Measurements from ENCODE around the gene HPSE. TPM values are rescaled to one million over a fixed set of nuclear protein-coding genes. Genes with fewer than 3 reads are reported as not detected.

HPSE gene
- polyA plus RNA-seq, 3 donors, result 21.2 to 65.8 (median 31.2) TPM

DNA sequence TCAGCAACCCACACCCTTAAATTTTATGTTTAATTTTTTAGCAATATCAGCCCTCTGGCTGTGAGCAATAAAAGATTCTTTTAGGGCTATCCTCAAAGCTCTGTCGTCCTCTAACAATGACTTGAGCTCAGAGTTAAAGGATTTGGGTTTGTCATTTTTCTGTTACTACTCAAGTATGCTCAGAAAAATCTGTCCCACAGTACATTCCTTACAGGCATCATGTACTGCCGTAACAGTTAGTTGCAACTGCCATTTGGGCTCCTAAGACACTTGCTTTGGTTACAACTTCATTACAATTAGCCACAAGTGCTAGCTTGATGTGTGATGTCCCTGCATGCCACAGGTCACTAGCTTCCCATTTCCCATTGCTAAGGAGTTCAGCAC is 83.2 kb downstream of the HPSE start:
- Histone ChIP-seq H3K27ac (ENCODE audit: low read depth in 1 of 2, low read length in 2 of 2) (peak overlapping the region in 1 of 2 donors; percentile 72), H2AFZ (ENCODE audit: insufficient read depth, low read depth, low read length, poor library complexity, severe bottlenecking) (no peak overlapping the region), H3K4me2 (replicated peaks; ENCODE audit: extremely low read depth, low read length, poor library complexity, severe bottlenecking) (no peak overlapping the region), H3K9ac (ENCODE audit: insufficient read depth, low read length, poor library complexity, severe bottlenecking) (no peak overlapping the region), H4K20me1 (ENCODE audit: insufficient read depth, low read length) (no peaks in the 10 kb centered on the region), H3K4me1 (ENCODE audit: control insufficient read depth in 1 of 2, insufficient read depth in 2 of 2, low read length in 2 of 2) (peaks cover 45 to 52% of the 10 kb centered on the region in 2 donors), H3K36me3 (replicated peaks in 1 of 2; ENCODE audit: control insufficient read depth in 1 of 2, insufficient read depth in 2 of 2, low read length in 2 of 2) (no peaks in the 10 kb centered on the region), H3K79me2 (ENCODE audit: insufficient read depth, low read length) (peaks cover 5% of the 10 kb centered on the region), H3K9me3 (replicated peaks in 1 of 2; ENCODE audit: control insufficient read depth in 1 of 2, insufficient read depth in 1 of 2, low read length in 2 of 2) (no peaks in the 10 kb centered on the region), H3K4me3 (replicated peaks in 1 of 3; ENCODE audit: low read depth in 2 of 3, low read length in 3 of 3) (no peak overlapping the region), H3K27me3 (ENCODE audit: control insufficient read depth in 2 of 2, insufficient read depth in 2 of 2, low read length in 2 of 2) (no peaks in the 10 kb centered on the region)
- Mint-ChIP-seq H3K36me3 (peaks cover 4 to 7% of the 10 kb centered on the region in 2 donors), H3K27ac (peak overlapping the region in 3 of 7 donors; percentile 16 to 79 (median 59)), H3K4me3 (no peak overlapping the region), H3K27me3 (ENCODE audit: low read depth in 3 of 3) (peaks cover 0 to 2% (median 0%) of the 10 kb centered on the region in 3 donors), H3K4me1 (peaks cover 57% of the 10 kb centered on the region), H3K9me3 (peaks cover 0 to 1% (median 0%) of the 10 kb centered on the region in 7 donors)
- TF ChIP-seq CTCF (IDR thresholded peaks at IDR 0.05), result no peak
- DNase-seq, result no peak
- 89% methylated on average over 1 of the region's 2 CpGs for WGBS (ENCODE audit: insufficient coverage)
- intact Hi-C loops (cut with micrococcal nuclease), result loop anchor here in 1 of 2 donors (2.0 to 10.0 kb wide), 3 partner anchors 39 to 177 kb away; partner anchors contain the start of gene PLAC8

GRCh38 chr4:83250687-83251446 is 83.8 kb downstream of the HPSE start:
- no peak for TF ChIP-seq CTCF (IDR thresholded peaks at IDR 0.05)
- Histone ChIP-seq H3K4me2 (replicated peaks; ENCODE audit: extremely low read depth, low read length, poor library complexity, severe bottlenecking) (no peak overlapping the region), H3K27ac (ENCODE audit: low read depth in 1 of 2, low read length in 2 of 2) (peak overlapping the region in 1 of 2 donors; percentile 72), H2AFZ (ENCODE audit: insufficient read depth, low read depth, low read length, poor library complexity, severe bottlenecking) (no peak overlapping the region), H3K27me3 (ENCODE audit: control insufficient read depth in 2 of 2, insufficient read depth in 2 of 2, low read length in 2 of 2) (no peaks in the 10 kb centered on the region), H4K20me1 (ENCODE audit: insufficient read depth, low read length) (no peaks in the 10 kb centered on the region), H3K4me1 (ENCODE audit: control insufficient read depth in 1 of 2, insufficient read depth in 2 of 2, low read length in 2 of 2) (peaks cover 39 to 47% of the 10 kb centered on the region in 2 donors), H3K9me3 (replicated peaks in 1 of 2; ENCODE audit: control insufficient read depth in 1 of 2, insufficient read depth in 1 of 2, low read length in 2 of 2) (no peaks in the 10 kb centered on the region), H3K36me3 (replicated peaks in 1 of 2; ENCODE audit: control insufficient read depth in 1 of 2, insufficient read depth in 2 of 2, low read length in 2 of 2) (no peaks in the 10 kb centered on the region), H3K4me3 (replicated peaks in 1 of 3; ENCODE audit: low read depth in 2 of 3, low read length in 3 of 3) (no peak overlapping the region), H3K9ac (ENCODE audit: insufficient read depth, low read length, poor library complexity, severe bottlenecking) (no peak overlapping the region), H3K79me2 (ENCODE audit: insufficient read depth, low read length) (peaks cover 5% of the 10 kb centered on the region)
- 64% methylated on average over 4 of the region's 7 CpGs for WGBS (ENCODE audit: insufficient coverage)
- H3K36me3 Mint-ChIP-seq, result peaks cover 6 to 7% of the 10 kb centered on the region in 2 donors
- peaks cover 52% of the 10 kb centered on the region for H3K4me1 Mint-ChIP-seq
- H3K27ac Mint-ChIP-seq, result peak overlapping the region in 2 of 7 donors; percentile 2 to 68
- peak in 2 of 3 donors; percentile 12 to 29 for DNase-seq
- peaks cover 0 to 3% (median 0%) of the 10 kb centered on the region in 7 donors for H3K9me3 Mint-ChIP-seq
- H3K4me3 Mint-ChIP-seq, result no peak overlapping the region
- intact Hi-C loops (cut with micrococcal nuclease), result loop anchor here in 1 of 2 donors (2.0 to 10.0 kb wide), 3 partner anchors 39 to 176 kb away; partner anchors contain the start of gene PLAC8
- peaks cover 0 to 2% (median 0%) of the 10 kb centered on the region in 3 donors for H3K27me3 Mint-ChIP-seq (ENCODE audit: low read depth in 3 of 3)
